Dedifferentiated amniotic fluid mesenchymal stem cell (primary cell): ENCODE measurements around the gene CBR4.

Source experiments
- DNase-seq: peaks from one replicate; pipeline ENCODE4 v3.0.0-alpha.2; 2016; ENCODE audit errors: extremely low spot score

CBR4 gene

DNA sequence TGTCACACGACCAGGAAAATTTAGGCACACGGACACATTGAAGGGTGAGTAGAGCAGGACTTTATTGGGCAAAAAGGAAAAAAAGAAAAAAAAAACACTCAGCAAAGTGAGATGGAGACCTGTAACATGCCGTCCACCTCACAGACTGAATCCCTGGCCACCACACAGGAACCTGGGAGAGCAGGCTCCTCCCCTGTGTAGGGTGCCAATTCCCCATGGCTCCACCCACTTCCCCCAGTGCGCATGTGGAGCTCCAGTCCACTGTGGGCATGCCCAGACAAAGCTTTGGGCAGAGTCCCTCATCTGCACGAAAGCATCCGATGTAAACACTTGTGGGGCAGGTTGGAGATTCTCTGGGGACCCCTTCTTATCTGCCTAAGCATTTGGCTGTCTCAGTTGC is 23.6 kb upstream of the CBR4 start:
- DNase-seq, result no peak

DNA sequence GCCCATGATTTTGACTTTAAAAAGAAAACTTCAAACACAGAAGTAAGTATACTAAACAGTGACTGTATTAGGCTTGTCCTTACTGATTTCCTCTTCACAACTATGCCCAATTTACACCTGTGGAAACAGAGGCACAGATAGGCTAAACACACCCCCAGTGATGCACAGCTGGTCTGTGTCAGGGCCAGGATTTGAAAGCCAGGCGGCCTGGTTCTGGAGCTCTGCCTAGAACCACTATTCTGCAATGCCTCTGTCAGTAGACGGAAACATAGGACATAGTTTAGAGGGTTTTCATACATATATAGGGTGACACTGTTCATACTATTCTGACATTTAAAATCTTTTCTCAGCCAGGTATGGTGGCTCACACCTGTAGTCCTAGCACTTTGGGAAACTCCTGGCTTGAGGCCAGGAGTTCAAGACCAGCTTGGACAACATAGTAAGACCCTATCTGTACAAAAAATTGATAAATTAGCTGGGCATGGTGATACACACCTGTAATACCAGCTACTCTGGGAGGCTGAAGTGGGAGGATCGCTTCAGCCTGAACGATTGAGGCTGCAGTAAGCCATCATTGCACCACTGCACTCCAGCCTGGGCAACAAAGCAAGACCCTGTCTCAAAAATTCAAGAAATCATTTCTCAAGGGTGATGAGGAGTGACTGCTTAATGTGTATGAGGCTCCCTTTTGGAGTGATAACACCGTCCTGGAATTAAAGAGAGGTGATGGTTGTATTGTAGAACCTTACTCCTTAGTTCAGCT is 23.0 kb upstream of the CBR4 start:
- no peak for DNase-seq

DNA sequence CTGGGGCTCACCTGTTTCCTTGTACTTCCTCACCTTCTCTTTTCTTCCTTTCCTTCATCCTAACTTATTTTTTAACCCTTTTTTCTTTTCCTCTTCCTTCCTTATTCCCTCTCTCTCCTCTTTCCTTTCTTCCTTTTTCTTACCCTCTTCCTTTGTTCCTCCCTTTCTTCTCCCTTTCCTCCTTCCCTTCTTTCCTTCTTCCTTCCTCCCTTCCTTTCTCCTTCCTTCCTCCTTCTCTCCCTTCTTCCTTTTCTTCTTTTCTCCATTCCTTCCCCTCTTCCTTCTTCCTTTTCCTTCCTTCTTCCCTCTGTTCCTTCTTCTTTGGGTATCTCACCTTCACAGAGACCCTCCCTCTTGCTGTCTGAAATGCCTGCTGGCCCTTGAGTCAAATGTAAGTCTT is 22.1 kb upstream of the CBR4 start:
- no peak for DNase-seq

GRCh38 chr4:169031392-169031791 is 21.3 kb upstream of the CBR4 start:
- no peak for DNase-seq

DNA sequence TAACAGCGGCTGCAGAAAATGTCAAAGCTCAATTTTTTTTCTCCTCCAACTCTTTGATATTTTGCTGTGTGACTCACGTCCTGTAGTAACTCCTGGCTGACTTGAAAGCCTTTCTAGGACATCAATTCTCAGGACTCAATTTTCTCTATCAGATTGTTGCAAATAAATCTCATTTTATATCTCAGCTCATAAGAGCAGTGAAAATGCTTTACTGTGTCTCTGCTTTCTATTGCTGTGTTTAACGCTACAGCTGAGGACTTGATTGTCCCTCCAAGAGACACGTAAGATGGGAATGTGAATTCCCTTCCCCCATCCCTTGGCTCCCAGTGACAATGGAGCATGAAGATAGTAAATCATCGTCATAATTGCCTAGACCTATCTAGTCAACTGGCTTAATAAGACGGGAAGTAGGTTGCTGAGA is 20.5 kb upstream of the CBR4 start:
- DNase-seq, result no peak

DNA sequence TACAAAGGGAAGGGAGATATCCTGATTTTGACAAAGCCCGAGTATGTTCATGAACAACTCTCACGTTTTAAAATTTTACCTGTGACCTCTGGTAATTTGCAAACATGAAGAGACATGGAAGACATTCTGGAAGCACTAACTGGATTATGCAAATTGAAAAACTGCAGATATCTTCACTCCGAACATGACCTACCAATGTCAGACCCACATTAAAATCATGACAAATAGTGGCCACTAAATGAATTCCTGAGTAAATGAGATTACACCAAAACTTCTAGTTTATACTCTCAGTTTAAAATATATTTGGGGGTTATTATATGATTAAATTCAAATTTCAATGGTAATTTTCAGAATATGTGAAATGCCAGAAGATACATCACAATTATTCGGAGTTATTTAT is 19.9 kb upstream of the CBR4 start:
- no peak for DNase-seq

- DNase-seq, result no peak
Measured at GRCh38 chr4:169027663-169028062, 17.6 kb upstream of the CBR4 start.

DNA sequence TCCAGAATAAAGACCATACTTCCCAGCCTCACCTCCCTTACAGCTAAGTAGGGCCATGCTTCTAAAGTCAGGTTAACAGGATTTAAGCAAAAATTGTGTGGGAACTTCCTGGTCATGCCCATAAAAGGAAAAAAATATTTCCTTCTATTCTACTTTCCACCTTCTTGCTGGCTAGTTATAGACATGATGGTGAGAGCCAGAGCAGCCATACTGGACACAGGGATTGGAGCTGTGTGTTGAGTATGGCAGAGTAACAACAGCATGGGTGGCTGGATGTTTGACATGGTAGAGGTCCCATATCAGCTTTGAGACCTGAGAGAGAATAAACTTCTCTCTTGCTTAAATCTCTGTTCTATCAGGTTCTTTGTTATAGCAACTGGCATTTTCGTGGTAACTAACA is 15.1 kb upstream of the CBR4 start:
- DNase-seq, result no peak

DNA sequence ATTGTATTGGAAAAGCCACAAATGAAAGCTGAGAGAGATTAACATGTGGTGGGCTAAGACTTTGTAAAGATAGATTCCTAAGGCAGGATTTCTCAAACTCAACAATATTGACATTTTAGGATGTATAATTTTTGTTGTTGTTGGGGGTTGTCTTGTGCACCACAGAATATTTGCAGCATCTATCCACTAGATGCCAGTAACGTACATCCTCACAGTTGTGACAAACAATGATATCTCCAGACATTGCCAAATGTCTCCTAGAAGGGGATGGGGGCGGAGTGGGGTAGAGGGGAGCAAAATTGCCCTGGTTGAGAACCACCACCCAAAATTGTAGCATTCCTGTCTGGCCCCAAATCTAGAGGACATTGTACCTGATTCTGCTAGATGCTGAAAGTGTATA is 14.7 kb upstream of the CBR4 start:
- peak; percentile 42 for DNase-seq

GRCh38 chr4:169018406-169018805 is 8.4 kb upstream of the CBR4 start:
- no peak for DNase-seq

- no peak for DNase-seq
Measured at GRCh38 chr4:169017971-169018370, 7.9 kb upstream of the CBR4 start.

- DNase-seq, result no peak
Measured at GRCh38 chr4:169015186-169015623, 5.2 kb upstream of the CBR4 start.

GRCh38 chr4:169014586-169014985 is 4.5 kb upstream of the CBR4 start:
- DNase-seq, result no peak

- no peak for DNase-seq
Measured at GRCh38 chr4:169013396-169013795, 3.3 kb upstream of the CBR4 start.

- no peak for DNase-seq
Measured at GRCh38 chr4:169012049-169012448, 2.0 kb upstream of the CBR4 start.

DNA sequence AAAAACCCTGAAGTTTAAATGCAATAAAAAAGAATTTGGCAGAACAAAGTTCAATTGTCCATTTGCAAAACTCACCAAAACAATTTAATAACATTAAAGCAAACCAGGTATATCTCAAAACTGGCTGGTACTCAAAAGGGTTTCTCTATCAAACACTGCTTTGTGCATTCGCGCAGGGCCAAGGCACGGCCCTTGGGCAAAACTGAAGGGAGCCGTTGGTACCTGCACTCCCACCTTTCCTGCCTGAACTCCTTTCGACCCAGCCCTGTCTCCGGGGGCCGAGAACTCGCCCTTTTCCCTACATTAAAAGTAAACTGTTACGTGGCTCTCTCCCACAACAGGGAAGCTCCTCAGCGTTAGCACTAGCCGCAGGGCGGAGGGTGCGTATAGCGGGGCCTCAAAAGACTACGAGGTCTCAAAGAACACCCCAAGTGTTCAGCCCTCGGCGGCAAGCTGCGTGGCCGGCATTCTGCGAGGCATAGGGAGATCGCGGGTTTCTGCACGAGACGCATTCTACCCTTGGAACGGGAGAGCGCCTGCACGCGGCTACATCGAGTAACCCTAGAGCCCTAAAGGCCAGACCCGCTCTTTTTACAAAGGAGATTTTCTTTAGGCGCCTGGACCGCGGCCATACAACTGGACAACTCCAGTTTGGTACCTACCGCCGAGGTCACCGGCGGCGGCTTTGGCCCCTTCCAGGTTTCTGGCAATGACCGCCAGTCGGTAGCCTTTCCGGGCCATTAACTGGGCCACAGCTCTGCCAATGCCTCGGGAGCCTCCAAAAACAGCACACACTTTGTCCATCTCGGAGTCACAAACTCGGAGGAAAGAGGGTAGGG is 550 bp downstream of the CBR4 start:
- DNase-seq, result no peak

DNA sequence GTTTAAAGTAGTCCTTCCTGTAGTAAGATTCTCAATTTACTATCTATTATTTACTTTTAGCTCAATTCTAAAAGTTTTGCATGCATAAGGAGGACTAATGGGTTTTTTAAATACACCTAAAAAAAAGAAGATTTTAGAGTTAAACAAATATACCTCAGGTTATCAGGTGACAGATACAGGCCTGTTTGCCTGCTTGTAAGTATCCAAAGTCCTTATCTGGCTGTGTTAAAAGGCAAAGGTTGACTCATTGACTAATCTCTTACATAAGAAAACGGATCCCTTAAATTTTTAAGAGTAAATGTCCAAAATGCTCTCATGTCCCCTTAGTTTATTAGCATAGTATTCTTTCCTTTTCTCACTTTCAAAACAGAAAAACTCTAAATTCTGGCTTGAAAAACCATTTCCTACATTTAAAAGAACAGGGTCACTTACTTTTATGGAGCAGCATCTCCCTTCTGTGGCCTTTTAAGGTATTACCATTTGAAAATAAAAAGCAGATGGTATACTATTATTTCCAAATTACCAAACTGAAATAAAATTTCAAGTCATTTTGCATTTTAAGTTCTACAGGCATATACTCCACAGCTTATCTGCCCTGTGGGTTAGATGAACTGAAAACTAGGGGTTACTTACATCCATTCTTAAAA is 4.5 kb downstream of the CBR4 start:
- no peak for DNase-seq

GRCh38 chr4:169000315-169000714 is 9.7 kb downstream of the CBR4 start:
- DNase-seq, result no peak

GRCh38 chr4:168999809-169000208 is 10.2 kb downstream of the CBR4 start:
- DNase-seq, result no peak

GRCh38 chr4:168998596-168998995 is 11.5 kb downstream of the CBR4 start:
- DNase-seq, result no peak

- no peak for DNase-seq
Measured at GRCh38 chr4:168995537-168996295, 14.3 kb downstream of the CBR4 start.

DNA sequence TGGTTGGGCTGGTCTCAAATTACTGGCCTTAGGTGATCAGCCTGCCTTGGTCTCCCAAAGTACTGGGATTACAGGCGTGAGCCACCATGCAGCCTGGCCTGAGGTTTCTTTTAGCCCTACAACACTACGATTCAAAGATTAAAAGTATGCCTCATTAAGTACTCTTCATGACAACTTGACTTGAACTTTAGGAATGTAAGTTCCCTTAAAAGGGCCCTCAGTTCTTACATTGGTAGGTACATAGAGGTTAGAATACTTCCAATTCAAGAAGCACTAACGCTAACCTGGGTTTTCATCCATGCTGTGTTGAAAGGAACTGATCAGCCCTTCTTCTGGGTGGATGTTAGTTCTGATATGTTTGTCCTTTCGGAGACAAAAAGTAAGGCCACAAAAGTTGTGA is 15.1 kb downstream of the CBR4 start:
- DNase-seq, result no peak
